Inflammatory macrophage (primary cell): ENCODE measurements around the gene STAB1.

ENCODE experiments used
- DNase-seq, 2 donors: peaks; one replicate each; pipeline ENCODE4 v3.0.0-alpha.2; 2020 to 2022

The STAB1 gene

DNA sequence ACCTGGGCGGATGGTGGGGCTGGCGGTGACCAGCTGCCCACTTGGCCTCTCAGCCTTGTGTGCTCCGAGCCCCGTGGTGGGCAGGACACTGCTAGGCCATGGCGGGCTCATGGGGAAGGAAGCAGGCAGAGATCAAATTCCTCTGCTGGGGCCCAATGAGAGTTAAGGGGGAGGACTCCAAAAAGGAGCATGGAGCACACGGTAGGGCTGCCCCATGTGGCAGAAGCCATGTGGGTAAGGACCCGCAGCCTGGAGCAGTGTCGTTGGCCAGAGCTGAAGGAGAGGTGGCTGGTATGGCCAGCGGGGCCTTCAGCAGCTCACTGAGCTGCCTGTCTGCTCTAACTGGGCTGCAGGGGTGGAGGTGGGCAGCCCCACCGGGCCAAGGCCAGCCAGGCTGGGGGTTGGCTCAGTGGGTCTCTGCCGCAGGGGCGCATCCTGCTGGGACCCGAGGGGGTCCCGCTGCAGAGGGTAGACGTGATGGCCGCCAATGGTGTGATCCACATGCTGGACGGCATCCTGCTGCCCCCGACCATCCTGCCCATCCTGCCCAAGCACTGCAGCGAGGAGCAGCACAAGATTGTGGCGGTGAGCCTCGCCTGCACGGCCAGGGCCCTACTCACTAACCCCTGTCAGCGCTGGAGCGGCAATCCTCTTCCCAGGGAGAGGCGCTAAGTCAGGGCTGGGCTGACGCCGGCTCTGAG, 11.3 kb downstream of the STAB1 start:
- DNase-seq: no peak

DNA sequence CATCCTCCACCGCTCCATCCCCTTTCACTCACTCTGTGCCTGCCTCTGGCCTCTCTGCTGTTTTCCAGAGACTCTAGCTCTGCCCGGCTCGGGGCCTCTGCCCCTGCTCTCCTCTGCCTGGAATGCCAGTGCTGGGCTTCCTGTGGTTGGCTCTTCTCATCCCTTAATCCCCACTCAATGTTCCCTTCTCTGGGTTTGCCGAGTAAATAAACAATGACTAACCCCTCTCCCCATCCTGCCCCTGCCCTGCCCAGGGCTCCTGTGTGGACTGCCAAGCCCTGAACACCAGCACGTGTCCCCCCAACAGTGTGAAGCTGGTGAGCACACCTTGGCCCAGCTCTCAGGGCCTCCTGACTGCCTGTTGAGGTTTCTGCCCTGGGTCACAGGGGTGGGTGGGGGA, 12.2 kb downstream of the STAB1 start:
- DNase-seq: no peak

DNA sequence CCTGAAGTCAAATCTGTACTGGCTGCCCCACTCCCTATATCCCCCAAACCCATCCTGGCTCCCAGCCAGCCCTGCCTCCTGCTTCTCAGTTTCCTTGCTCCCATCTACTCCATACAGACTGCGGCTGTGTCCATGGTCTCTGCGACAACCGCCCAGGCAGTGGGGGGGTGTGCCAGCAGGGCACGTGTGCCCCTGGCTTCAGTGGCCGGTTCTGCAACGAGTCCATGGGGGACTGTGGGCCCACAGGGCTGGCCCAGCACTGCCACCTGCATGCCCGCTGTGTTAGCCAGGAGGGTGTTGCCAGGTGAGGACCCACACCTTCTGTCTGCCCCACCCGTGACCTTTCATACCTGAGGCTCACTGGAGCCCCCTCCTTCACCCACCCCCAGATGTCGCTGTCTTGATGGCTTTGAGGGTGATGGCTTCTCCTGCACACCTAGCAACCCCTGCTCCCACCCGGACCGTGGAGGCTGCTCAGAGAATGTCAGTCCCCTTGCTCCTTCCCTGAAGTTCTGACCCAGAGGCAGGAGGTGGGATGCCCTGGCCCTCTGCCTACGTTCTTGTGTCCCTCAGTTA, 14.7 kb downstream of the STAB1 start:
- DNase-seq: no peak

DNA sequence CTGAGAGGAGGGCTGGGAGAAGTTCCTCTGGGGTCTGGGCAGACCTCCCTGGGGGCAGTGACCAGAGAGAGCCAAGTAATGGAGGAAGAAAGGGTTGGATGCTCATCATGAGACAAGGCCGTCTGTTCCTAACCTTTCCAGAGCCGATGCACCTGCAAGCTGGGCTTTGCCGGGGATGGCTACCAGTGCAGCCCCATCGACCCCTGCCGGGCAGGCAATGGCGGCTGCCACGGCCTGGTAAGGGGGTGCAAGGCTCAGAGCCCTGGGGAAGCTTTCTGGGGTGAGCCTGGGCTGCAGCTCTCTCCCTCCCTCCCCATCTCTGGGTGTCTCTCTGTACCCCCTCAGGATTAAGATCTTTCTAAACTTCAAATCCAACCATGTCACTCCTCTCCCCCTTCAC, 16.4 kb downstream of the STAB1 start:
- DNase-seq: no peak

DNA sequence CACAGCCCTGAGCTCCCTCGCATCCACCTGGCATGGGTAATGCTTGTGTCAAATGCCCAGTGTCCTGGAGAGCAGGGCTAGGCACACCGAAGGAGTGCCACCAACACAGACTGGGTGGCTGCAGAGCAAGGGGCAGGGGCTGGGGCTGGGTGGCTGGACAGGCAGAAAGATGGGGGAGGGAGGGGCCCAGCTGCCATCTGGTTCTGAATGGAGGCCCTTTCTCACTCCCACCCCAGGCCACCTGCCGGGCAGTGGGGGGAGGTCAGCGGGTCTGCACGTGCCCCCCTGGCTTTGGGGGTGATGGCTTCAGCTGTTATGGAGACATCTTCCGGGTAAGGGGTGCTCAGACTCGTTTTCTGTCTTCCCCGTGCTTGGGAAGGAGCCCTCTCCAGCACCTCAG, 17.0 kb downstream of the STAB1 start:
- no peak for DNase-seq

DNA sequence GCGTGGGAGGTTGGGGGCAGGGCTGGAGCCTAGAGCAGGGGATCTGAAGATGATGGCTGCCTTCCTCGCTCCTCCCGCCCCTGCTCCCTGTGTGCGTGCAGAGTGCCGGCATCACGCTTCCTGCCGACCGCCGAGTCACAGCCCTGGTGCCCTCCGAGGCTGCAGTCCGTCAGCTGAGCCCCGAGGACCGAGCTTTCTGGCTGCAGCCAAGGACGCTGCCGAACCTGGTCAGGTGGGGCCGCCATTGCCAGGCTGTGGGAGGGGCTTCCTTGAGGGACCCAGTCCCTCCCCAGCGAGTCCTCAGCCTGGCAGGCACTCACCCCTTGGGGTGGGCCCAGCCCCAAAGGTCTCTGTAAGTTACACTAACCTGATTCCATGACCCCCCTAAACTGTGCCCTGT, 17.6 kb downstream of the STAB1 start:
- DNase-seq: no peak

DNA sequence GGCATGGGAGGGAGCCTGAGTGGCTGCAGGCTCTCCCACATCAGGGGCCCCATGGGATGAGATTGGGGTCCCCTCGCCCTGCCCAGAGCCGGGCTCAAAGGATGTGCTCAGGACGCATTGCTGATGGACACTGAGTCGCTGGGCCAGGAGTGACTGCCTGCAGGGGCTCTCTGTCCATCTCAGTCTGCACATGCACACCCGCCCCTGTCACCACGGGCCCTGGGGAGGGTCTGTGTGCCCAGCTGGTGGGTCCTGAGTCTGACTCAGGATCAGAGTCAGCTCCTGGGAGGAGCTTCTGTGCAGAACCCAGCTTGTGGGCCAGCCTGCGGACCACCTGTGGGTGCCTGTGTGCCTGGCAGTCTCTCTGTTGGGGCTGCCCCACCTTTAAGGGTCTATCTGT, 18.1 kb downstream of the STAB1 start:
- no peak for DNase-seq

DNA sequence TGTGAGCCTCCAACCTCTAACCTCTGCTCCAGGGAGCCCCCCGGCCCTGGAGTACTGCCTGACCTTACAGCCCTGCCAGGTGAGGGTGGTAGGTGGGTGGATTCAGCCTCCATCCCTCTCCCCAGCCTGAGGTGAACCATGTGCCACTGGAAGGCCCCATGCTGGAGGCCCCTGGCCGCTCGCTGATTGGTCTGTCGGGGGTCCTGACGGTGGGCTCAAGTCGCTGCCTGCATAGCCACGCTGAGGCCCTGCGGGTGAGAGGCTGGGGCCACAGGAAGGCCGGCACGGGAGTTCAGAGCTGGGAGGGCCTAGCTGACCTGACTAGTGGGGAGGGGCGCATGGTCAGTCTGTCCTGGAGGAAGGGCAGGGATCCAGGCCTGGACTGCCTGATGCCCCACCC, 19.4 kb downstream of the STAB1 start:
- no peak for DNase-seq

DNA sequence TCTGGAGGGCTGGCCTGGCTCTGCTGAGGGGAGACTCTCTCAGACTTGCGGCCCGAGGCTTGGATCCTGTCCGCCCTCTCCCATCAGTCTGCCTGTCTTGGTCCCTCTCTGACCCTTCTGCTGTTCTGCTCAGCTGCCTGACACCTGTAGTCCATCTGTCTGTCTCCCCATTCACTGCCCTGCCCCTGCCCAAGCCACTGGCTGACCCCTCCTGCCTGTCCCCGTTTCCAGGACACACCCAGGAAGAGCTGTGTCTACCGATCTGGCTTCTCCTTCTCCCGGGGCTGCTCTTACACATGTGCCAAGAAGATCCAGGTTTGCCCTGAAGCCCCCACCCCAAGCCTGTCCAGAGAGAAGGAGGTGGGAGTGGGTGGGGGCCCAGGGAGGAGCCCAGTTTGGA, 20.1 kb downstream of the STAB1 start:
- DNase-seq: no peak

DNA sequence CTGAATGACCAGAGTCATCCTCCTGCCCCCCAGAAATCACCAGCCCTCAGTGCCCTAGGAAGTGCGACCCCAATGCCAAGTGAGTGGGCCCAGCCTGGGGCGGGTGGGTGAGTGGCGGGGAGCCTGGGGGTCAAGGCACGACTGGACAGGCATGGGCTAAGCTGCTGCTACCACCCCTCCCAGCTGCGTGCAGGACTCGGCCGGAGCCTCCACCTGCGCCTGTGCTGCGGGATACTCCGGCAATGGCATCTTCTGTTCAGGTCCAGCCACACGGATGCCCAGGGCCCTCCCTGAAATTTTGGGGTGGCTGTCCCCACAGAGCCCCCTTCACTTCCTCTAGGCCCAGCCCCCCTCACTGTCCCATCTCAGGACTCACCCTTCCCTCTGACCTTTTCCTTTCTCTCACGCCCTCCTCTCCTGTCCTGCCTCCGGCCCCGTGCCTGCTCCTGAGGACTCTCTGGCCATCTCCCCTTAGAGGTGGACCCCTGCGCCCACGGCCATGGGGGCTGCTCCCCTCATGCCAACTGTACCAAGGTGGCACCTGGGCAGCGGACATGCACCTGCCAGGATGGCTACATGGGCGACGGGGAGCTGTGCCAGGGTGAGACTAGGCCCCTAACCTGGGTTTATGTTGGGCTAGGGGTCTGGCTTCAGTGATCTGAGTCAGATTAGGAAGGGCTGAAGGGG, 21.5 kb downstream of the STAB1 start:
- no peak for DNase-seq

DNA sequence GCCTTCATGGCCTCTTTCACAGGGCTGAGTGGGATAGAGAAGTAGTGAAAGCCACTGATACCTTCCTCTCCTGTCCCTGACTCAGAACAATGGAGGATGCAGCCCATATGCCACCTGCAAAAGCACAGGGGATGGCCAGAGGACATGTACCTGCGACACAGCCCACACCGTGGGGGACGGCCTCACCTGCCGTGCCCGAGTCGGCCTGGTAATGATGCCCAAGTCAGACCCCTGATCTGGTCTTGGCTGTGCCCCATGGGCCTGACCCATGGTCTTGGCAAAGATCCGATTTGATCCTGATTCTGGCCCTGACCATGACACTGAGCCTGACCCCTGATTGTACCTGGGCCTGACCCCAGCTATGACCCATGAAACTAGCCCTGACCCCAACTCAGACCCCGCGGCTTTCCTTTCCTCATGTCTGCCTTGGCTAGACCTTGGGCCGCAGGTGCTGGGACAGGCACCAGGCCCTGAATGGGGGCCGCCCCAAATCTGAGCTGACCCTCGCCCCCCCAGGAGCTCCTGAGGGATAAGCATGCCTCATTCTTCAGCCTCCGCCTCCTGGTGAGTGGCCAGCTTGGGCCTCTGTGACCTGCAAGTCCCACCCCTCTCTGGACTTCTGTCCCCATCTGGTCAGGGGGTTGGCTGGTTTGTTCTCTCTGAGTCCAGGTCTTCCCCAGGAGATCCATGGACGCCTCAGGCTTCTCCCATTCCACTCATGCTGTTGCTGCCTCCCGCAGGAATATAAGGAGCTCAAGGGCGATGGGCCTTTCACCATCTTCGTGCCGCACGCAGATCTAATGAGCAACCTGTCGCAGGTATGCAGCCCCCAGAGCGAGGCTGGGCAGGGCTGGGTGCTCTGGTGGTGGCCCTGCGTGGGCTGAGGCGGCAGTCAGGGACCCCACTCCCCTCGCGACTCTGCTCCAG, 22.9 kb downstream of the STAB1 start:
- no peak for DNase-seq

DNA sequence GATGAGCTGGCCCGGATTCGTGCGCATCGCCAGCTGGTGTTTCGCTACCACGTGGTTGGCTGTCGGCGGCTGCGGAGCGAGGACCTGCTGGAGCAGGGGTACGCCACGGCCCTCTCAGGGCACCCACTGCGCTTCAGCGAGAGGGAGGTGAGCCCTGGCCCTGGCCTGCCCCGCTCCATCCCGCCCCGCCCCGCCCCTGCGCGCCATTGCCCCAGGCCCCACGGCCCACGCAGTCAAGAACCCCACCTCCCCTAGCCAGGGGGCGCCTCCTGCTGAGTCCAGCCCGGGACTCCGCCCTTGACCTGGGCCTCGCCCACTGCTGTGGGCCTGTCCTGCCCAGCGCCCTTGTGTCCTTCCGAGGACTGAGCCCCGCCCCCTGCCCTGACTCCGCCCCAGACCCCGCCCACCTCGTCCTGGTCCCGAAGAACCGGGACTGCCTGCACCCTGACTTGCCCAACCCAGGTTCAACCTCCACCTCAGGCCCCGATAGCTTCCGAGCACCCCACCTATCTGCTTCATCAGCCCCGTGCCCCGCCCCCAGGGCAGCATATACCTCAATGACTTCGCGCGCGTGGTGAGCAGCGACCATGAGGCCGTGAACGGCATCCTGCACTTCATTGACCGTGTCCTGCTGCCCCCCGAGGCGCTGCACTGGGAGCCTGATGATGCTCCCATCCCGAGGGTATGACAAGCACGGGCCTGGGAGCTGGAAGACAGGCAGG, 23.7 kb downstream of the STAB1 start:
- no peak for DNase-seq

DNA sequence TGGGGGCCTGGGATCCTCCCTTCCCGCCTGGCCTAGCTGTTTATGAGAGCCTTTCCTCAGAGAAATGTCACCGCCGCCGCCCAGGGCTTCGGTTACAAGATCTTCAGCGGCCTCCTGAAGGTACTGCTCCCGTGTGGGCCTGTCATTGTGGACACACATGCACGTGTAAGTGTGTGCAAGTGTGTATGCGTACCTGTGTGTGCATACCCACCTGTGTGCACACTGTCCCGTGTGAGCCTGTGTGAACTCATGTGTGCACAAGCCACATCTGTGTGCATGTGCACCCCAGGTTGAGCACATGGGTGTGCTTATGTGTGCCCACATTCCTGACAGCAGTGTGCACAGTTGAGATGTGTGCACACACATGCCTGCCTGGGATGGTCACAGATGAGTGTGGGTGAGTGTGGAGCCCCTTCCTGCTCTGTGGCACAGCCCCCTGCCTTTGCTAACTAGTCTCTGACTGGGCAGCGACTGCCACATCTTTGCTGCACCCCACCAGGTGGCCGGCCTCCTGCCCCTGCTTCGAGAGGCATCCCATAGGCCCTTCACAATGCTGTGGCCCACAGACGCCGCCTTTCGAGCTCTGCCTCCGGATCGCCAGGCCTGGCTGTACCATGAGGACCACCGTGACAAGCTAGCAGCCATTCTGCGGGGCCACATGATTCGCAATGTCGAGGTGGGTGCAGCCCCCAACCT, 24.5 kb downstream of the STAB1 start:
- DNase-seq: no peak

DNA sequence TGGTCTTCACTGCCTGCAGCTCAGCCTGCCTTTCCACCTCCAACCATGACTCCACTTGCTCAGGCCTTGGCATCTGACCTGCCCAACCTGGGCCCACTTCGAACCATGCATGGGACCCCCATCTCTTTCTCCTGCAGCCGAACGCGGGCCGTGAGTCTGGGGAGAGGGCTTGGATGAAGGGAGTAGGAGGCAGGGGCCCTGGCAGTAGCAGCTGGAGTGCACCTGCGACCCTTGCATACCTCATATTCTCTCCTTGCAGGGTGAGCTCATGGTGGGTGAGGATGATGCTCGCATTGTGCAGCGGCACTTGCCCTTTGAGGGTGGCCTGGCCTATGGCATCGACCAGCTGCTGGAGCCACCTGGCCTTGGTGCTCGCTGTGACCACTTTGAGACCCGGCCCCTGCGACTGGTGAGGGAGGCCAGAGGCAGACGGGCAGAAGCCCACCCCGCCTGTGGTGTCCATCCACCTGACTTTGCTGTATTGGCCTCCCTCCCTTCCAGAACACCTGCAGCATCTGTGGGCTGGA, 25.1 kb downstream of the STAB1 start:
- DNase-seq: no peak

DNA sequence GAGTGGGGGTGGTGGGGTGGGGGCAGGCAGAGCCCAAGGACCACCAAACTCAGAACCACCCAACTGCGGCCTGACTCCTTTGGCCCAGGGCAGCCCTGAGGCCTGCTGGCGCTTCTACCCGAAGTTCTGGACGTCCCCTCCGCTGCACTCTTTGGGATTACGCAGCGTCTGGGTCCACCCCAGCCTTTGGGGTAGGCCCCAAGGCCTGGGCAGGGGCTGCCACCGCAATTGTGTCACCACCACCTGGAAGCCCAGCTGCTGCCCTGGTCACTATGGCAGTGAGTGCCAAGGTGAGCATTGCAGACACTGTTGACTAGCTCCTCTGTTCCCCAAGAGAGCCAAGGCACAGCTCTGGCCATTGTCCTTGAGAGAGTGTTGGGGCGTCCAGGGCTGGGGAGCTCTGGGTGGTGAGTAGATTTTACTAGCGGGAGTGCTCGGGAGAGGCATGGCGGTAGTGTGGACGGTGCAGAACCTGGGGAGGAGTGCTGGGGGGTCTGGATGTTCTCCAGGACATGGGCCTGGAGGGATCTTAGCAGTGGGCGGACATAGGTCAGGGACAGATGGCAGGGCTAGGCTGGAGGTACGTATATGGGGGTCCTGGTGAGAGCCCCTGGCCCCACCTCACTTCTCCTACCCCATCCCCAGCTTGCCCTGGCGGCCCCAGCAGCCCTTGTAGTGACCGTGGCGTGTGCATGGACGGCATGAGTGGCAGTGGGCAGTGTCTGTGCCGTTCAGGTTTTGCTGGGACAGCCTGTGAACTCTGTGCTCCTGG, 25.8 kb downstream of the STAB1 start:
- DNase-seq: no peak

DNA sequence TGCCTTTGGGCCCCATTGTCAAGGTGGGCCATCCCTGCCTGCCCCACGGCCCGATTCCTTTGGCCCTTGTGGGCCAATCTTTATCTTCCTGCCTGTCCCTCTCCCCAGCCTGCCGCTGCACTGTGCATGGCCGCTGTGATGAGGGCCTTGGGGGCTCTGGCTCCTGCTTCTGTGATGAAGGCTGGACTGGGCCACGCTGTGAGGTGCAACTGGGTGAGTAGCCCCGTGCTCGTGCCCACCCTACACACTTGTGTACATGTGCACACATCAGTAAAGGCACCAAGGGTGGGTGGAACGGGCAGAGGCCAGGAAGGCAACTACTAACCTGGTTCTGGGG, 26.3 kb downstream of the STAB1 start:
- DNase-seq: no peak

DNA sequence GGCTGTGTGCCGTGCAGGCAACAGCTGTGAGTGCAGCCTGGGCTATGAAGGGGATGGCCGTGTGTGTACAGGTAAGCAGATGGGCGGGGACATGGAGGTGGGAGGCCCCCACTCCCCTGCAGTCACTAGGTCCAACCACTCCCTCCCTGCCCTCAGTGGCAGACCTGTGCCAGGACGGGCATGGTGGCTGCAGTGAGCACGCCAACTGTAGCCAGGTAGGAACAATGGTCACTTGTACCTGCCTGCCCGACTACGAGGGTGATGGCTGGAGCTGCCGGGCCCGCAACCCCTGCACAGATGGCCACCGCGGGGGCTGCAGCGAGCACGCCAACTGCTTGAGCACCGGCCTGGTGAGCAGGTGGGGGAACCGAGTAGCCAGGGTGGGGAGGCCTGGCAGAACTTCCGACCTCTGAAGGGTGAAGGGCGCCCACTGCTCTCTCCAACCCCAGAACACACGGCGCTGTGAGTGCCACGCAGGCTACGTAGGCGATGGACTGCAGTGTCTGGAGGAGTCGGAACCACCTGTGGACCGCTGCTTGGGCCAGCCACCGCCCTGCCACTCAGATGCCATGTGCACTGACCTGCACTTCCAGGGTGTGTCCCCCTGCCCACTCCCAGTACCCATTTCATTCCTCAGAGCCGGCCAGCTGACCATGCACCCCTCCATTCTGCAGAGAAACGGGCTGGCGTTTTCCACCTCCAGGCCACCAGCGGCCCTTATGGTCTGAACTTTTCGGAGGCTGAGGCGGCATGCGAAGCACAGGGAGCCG, 26.9 kb downstream of the STAB1 start:
- no peak for DNase-seq

DNA sequence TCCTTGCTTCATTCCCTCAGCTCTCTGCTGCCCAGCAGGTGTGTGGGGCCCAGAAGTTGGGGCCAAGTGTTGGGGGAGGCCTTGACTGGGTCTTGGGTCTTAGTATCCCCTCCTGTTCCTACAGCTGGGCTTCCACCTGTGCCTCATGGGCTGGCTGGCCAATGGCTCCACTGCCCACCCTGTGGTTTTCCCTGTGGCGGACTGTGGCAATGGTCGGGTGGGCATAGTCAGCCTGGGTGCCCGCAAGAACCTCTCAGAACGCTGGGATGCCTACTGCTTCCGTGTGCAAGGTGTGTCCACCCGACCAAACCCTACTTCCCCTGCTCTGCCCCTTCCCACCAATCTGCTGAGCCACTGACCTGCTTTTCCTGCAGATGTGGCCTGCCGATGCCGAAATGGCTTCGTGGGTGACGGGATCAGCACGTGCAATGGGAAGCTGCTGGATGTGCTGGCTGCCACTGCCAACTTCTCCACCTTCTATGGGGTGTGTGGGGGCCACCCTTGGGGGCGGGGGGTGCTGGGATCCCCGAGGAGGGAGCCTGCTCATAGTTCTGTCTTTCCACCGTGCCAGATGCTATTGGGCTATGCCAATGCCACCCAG, 27.6 kb downstream of the STAB1 start:
- DNase-seq: no peak

DNA sequence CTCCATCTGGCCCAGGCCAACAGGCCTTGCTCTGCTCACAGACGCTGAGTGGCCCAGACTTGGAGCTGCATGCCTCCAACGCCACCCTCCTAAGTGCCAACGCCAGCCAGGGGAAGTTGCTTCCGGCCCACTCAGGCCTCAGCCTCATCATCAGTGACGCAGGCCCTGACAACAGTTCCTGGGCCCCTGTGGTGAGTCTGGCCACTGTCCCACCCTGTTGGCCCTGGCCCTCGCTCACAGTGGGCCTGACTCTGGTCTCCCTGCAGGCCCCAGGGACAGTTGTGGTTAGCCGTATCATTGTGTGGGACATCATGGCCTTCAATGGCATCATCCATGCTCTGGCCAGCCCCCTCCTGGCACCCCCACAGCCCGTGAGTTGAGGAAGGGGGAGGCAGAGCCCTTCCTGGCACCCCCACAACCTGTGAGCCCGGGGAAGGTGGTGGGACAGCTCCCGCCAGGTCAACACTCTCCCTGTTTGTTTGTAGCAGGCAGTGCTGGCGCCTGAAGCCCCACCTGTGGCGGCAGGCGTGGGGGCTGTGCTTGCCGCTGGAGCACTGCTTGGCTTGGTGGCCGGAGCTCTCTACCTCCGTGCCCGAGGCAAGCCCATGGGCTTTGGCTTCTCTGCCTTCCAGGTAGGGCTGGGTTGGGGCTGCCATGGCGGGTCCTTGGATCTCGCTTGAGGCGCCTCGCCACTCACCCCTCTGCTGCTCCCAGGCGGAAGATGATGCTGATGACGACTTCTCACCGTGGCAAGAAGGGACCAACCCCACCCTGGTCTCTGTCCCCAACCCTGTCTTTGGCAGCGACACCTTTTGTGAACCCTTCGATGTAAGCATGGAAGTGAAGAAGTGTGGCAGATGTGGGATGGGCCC, 28.5 kb downstream of the STAB1 start:
- DNase-seq: no peak
